HG03460 (cell line): ENCODE data around the gene HBQ1.
"Not testable (repeated sequence)": the region's sequence is repeated elsewhere in the genome, so short reads cannot be mapped to it uniquely, and the experiment has no call there.

Experiments used
- ATAC-seq: cut with Tn5 transposase; IDR thresholded peaks from one replicate; pipeline ENCODE4 v1.9.1; 2021; ENCODE audit not compliant: unreplicated experiment

Gene HBQ1

DNA sequence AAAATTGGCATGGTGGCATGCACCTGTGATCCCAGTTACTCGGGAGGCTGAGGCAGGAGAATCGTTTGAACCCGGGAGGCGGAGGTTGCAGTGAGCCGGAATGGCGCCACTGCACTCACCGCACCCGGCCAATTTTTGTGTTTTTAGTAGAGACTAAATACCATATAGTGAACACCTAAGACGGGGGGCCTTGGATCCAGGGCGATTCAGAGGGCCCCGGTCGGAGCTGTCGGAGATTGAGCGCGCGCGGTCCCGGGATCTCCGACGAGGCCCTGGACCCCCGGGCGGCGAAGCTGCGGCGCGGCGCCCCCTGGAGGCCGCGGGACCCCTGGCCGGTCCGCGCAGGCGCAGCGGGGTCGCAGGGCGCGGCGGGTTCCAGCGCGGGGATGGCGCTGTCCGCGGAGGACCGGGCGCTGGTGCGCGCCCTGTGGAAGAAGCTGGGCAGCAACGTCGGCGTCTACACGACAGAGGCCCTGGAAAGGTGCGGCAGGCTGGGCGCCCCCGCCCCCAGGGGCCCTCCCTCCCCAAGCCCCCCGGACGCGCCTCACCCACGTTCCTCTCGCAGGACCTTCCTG is at the start of gene HBQ1:
TSS of gene HBQ1 (plus strand) at position 359 of the 575 bp plus-strand sequence. CDS start at position 387, 28 bp downstream.
- no peak for ATAC-seq

DNA sequence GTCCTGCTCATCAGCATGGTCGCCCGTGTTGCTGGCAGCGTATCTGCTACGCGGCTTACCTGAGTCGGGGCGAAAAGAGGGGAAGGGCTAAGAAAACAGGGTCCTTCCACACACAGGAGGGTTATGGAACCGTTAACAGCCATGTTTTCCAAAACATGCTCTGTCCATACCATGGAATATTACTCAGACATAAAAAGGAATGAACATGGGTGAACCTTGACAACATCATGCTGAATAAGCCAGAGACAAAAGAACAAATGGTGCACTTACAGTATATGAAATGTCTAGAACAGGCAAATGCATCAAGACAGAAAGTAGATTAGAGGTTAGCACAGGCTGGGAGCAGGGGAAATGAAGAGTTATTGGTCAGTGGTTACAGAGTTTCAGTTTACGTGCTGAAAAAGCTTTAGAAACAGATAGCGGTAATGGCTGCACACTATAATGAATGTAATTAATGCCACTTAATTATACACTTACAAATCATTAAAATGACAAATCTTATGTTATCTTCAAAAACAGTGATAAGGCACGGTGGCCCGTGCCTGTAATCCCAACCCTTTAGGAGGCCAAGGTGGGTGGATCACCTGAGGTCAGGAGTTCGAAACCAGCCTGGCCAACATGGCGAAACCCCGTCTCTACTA is 49.6 kb upstream of the HBQ1 start:
- no peak for ATAC-seq

DNA sequence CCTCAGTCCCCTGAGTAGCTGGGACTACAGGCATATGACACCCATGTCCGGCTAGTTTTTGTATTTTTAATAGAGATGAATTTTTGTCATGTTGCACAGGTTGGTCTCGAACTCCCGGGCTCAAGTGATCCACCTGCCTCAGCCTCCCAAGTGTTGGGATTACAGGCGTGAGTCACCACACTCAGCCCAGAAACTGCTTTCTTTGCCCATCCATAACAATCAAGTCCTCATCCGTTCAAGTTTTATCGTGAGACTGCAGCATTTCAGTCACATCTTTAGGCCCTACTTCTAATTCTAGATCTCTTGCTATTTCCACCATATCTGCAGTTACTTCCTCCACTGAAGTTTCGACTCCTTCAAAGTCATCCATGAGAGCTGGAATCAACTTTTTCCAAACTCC is 48.1 kb upstream of the HBQ1 start:
- no peak for ATAC-seq

DNA sequence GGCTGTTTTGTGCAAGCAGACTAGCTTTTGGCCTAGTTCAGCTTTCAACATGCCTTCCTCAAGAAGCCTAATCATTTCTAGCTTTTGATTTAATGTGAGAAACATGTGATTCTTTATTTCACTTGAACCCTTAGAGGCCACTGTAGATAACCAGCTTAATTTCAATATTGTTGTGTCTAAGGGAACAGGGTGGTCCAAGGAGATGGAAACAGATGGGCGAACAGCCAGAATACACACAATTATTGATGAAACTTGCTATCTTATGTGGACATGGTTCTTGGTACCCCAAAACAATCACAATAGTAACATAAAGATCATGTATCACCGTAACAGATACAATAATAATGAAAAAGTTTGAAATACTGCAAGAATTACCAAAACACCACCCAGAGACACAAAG is 46.5 kb upstream of the HBQ1 start:
- ATAC-seq: no peak

DNA sequence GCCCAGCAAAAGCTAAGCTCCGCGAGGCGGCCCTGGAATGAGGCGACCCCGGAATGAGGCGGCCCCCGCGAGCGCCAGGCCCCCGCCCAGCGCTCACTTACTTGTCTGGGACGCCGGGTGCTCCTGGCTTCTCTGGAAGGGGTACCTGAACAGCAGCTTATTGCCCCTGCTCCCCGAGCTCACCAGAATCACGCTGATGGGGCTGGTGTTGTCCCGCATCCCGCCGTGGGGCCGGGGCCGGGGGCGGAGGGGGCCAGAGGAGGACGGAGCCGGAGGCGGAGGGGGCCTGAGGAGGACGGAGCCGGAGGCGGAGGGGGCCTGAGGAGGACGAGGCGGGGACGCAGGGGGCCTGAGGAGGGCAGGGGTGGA is 42.2 kb upstream of the HBQ1 start:
- ATAC-seq: no peak

DNA sequence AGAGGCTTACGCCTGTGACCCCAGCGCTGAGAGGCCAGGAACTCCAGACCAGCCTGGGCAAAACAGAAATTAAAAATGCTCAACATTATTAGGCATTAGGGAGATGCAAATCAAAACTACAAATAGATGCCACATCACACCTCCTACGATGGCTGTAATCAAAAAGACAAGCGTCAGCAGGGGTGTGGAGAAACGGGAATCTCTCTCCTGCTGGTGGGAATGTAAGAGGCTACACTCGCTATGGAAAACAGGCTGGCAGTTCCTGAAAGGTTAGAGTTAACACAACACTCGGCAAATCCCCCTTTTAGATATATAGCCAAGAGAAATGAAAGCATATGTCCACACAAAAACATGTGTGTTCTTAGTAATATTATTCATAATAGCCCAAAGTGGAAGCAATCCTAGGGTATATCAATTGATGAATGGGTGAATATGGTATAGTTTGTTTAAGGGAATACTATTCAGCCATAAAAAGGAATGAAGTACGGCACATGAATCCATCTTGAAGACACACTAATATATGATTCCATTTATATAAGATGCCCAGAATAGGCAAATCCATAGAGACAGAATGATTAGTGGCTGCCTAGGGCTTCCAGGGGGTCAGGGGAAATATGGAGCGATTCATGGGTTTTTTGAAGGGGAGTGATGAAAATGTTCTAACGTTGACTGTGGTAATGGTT is 39.9 kb upstream of the HBQ1 start:
- no peak for ATAC-seq

DNA sequence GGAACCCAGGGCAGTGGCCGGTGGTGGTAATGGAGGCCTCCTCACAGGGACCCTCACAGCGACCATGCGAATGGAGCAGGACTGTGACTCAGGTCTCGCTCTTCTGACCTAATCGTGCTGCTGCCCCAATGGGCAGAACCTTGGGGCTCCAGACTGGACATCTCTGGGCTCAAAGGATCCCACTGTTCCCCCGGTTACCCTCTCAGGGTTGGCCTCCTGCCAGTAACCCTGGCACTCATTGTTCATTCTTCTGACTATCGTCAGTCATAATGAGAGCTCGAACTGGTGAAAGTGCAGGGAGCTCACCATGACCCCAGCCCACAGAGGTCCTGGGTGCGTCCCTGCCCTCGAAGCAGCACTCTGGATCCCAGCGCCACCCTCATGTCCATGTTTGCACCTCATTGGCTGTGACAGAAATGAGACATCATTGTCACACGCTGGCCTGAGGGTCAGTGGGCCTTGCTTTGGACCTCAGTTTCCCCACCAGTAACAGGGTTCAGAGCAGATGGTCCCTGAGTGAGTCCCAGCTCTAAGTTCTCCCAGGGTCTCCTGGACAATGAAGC is 37.8 kb upstream of the HBQ1 start:
- ATAC-seq: no peak

DNA sequence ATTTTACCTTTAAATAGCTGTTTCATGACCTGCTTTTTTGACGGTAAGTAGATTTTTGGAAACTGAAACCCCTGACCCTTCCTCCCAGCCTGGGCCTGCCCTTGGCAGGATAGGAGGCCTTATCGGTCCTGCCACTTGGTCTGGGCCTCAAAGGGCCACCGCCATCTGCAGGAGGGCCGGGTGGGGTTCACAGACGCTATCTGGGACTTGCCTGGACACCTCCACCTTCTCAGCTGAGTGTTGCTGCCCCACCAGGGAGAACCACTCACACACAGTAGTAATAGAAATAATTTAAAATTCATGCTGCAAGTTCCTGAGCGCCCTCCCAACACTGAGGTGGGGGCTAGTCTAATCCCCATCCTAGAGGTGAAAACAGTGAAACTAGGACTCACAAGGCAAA is 37.2 kb upstream of the HBQ1 start:
- ATAC-seq: no peak

DNA sequence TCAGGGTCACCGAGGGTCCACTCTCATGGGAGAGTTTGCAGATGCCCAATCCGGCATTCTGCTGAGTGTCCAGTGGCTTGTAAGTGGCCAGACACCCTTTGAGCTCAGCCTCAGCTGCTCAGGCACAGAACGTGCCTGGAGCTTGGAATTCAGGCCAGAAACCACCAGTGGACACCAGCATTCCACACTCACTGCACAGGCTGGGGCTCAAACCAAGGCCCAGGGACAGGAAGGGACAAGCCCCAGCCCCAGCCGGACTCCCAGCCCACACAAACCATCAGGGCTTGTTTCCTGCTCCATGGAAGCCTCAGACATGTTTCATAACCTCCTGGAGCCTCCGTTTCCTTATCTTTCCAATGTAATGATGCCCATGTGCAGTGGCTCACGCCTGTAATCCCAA is 36.8 kb upstream of the HBQ1 start:
- no peak for ATAC-seq

DNA sequence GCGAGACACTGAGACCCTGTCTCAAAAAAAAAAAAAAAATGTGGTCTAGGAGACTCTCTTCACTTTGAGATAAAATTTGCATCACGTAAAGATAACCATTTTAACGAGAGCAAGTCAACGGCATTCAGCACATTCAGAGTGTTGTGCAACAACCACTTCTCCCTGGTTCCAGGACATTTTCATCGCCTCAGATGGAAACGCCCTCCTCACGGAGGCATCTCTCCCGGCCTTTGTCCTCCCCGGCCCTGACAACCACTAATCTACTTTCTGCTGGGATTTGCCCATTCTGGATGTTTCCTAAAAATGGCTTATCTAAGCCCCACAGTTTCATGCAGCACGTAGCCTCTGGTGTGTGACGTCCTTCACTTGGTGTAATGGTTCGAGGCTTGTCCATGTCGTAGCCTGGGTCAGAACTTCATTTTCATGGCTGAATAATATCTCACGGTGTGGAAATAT is 35.4 kb upstream of the HBQ1 start:
- no peak for ATAC-seq

DNA sequence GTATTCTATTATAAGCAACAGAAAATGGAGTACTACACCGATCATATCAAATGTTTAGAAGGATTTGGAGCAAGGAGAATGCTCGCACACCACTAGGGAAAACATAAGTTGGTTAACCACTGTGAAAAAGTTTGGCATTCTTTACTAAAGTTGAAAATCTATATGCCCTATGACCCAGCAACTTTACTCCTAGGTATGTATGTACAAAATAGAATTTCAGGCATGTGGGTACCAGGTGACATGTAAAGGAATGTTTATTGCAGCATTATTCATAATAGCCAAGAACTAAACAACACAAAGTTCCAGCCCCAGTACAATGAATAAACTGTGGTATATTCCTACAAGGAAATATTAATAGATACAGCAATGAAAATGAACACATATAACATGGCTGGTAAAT is 33.6 kb upstream of the HBQ1 start:
- ATAC-seq: no peak

DNA sequence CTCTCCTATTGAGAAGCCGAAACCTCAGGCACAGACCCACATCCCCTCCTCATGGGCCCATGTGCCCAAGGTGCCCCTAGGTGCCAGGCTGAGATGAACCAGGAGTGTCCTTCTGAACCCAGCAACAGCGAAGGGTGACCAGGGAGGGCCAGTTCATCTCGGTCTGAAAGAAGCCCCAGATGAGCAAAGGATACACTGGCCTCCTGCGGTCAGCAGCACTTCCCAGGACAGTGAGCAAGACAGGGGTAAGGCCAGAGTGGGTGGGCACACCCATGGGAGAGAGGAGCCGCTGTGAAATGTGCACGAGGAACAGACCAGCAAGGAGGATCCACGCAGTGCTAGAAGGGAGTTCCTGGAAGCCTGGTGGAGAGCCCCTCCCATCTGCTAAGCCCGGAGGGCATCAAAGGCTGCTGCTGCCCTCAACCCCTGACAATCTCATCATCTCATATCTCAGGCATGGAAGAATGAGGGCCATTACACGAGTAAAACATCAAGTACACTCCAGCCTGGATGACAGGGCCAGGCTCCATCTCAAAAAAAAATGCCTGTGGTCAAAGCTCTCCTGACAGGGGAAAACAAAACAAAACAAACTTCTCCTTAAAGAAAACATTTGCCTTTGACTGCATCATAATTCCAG is 31.1 kb upstream of the HBQ1 start:
- no peak for ATAC-seq

DNA sequence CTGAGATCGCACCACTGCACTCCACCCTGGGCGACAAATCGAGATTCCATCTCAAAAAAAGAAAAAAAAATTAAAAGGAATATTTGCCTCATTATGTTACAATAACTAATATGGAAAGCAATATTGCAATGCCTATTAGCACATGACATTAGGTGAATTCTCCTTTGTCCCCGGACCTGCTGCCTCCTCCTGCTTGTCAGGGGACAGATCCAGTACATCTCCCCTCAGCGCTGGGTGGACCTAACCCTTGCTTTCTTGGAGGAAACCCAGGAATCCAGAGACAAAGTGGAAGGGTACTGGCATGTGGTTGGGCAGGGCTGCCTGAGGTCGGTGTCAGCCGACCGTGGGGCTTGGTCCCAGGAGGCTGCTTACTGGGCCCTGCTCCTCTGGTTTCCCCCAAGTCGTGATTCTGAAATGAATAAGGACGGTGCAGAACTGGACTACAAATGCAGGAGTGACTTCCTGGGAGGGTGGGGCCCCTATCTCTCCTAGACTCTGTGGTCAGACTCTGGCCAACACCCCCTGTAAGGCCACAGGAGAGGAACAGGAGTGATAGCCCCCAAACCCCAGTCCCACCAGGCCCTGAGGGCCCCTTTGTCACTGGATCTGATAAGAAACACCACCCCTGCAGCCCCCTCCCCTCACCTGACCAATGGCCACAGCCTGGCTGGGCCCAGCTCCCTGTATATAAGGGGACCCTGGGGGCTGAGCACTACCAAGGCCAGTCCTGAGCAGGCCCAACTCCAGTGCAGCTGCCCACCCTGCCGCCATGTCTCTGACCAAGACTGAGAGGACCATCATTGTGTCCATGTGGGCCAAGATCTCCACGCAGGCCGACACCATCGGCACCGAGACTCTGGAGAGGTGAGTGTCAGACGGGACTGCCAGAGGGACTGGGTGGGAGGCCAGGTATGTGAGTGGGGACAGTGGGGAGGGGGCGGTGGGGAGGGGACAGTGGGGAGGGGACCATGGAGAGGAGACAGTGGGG is 27.8 kb upstream of the HBQ1 start, which contains the start of gene HBZ:
TSS of gene HBZ (plus strand) at position 504 of the 988 bp plus-strand sequence. CDS start at position 770, 266 bp downstream.
- no peak for ATAC-seq

DNA sequence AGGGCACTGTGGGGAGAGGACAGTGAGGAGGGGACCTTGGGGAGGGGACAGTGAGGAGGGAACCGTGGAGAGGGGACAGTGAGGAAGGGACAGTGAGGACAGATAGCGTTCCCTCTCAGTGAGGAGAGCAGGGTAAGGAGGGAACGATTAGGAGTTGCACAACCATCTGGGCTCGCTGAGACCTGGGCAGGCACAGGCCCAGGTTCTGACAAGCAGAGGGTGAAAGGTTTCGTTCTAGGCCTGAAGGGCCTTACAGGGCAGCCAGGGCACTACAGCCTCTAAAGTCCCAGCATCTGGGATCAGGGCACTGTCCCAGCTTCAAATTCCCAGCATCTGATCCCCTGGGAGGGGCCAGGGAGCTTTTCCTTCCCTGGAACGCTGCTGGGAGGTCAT is 27.1 kb upstream of the HBQ1 start:
- ATAC-seq: not testable (repeated sequence)

DNA sequence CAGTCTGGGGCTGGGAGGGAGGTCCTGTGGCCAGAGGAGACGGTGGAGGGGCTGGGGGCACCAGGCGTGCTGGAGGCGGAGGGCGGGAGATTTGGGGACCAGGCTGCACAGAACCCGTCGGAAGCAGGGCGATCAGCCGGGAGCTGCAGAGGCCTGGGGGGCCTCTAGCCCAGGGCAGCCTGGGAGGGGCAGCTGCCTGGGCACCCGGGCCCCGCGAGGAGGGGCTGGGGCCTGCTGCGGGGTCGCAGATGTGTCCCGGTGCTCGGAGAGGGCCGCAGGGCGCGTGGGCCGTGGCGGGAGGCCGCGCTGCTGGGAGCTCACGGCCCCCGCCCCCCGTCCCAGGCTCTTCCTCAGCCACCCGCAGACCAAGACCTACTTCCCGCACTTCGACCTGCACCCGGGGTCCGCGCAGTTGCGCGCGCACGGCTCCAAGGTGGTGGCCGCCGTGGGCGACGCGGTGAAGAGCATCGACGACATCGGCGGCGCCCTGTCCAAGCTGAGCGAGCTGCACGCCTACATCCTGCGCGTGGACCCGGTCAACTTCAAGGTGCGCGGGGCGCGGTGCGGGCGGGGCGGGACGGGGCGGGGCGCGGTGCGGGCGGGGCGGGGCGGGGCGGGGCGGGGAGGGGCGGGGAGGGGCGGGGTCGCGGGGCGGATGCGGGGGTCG is 26.6 kb upstream of the HBQ1 start:
- ATAC-seq: not testable (repeated sequence)

DNA sequence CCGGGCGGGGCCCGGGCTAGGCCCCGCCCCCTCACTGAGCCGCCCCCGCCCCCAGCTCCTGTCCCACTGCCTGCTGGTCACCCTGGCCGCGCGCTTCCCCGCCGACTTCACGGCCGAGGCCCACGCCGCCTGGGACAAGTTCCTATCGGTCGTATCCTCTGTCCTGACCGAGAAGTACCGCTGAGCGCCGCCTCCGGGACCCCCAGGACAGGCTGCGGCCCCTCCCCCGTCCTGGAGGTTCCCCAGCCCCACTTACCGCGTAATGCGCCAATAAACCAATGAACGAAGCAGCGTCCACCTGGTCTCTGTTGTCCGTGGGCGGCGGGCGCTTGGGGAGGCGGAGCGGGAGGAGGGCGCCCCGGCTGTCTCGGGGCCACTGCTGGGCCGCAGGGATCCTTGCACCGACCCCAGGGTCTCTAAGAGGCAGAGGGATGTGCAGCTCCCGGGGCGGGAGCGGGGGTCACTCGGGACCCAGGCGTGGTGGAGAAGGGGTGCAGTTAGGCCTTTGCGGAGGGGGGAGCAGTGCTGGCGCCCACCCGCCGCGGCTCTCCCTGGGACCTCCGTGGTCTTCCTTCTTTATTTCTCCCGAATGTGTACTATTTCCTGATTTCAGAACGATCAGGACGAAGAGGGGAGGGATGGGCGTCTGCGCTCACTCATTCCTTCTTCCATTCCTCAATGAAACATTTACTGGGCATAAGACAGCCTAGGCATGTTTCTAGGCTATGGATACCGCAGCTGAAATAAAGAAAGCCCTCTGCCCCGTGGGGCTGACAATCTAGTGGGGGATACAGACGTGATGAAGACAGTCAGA is 25.8 kb upstream of the HBQ1 start:
- no peak for ATAC-seq

DNA sequence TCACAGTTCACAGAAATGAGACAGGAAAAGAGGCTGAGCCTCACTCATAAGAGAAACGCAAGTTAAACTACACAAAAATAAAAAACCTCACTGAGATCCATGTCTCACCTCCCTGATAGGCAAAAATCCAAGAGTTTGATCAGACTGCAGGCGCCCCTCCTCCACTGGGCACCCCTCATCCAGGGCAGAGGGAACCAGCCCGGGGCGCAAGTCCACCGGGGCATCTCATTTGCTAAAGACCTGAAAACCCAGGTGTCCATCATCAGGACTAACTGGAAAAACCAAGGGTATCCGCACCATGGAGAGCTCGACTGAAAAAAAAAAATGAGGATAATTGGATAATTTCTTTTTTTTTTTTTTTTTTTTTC is 25.2 kb upstream of the HBQ1 start:
- ATAC-seq: no peak

DNA sequence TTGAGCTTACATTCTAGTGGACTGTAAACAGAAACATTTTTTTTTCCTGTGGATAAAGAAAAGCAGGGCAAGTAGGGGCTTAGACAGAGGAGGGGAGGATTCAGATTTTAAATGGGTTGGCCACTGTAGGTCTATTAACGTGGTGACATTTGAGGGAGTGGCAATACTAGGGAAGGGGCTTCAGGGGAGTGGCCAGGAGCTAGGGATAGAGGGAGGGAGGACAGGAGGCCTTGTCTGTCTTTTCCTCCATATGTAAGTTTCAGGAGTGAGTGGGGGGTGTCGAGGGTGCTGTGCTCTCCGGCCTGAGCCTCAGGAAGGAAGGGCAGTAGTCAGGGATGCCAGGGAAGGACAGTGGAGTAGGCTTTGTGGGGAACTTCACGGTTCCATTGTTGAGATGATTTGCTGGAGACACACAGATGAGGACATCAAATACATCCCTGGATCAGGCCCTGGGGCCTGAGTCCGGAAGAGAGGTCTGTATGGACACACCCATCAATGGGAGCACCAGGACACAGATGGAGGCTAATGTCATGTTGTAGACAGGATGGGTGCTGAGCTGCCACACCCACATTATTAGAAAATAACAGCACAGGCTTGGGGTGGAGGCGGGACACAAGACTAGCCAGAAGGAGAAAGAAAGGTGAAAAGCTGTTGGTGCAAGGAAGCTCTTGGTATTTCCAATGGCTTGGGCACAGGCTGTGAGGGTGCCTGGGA is 21.0 kb upstream of the HBQ1 start:
- ATAC-seq: no peak
